Measurements from ENCODE around the gene CCDC117.
"Not testable (repeated sequence)": the region's sequence is repeated elsewhere in the genome, so short reads cannot be mapped to it uniquely, and the experiment has no call there.

CCDC117 gene

DNA sequence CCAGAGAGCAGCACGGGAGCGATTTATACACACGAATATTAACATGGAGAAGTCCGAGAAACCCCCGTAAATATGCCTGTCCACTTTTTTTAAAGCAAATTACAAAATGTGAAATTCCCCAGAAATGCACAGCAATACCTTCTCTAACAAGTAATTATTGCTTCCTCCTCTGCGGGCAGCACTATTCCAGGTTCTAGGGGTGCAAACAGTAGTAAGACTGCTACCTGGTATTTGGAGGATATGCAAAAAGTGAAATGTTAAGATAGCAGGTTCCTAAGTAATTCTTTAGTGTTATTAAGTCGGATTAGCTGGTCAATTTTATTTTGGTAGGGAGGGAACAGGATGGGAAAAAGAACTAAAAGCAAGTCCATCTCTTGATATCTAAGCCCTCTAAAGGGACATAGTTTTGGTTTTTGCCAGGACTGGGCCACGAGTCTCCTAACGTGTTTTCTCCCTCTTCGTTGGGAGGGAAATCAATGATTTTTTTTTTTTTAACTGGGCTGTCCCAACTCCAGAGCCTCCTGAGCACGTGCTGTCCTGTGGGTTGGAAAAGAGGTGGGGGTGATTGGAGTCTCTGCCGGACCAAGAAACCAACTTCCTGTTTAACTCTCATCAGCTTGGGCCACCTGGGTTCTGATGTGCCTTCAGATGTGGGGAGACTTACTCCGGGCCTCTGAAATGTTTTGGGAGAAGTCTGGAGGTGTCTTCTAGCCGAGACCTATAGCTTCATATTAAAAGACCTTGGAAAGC lies 29.5 kb downstream of the CCDC117 start:
- no peak for DNase-seq (ENCODE audit: low spot score)

DNA sequence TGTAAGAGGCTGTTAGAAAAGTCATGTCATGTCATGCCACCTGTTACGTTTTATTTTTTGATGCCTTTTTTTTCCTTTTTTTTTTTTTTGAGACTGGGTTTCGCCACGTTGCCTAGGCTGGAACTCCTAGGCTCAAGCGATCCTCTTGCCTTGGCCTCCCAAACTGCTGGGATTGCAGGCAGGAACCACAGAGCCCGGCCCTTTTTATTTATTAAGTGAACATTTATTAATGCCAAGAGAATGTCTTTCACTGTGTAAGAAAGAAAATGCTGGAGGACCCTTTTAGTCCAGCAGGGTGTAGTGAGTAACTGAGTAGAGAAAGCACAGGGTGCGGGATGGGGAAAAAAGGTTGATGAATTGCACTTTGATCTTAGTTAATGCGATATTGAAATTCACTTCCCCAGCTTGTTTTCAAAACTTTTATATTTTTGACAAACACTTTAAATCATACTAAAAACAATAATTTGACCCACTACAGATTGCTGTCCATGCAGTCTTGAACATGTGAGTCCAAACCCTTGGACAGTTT lies 30.2 kb downstream of the CCDC117 start:
- no peak for DNase-seq (ENCODE audit: low spot score)

DNA sequence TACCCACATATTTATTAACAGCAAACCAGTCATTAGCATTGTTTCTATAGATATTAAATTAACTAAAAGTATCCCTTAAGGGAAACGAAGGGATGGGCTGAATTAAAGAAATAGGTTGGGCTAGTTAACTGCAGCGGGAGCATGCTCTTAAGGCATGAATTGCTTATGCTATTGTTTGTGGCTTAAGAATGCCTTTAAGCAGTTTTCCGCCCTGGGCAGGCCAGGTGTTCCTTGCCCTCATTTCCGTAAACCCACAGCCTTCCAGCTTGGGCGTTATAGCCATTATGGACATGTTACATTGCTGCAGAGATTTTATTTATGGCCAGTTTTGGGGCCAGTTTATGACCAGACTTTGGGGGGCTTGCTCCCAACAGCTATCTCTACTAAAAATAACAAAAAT lies 32.9 kb downstream of the CCDC117 start:
- not testable (repeated sequence) for DNase-seq (ENCODE audit: low spot score)

DNA sequence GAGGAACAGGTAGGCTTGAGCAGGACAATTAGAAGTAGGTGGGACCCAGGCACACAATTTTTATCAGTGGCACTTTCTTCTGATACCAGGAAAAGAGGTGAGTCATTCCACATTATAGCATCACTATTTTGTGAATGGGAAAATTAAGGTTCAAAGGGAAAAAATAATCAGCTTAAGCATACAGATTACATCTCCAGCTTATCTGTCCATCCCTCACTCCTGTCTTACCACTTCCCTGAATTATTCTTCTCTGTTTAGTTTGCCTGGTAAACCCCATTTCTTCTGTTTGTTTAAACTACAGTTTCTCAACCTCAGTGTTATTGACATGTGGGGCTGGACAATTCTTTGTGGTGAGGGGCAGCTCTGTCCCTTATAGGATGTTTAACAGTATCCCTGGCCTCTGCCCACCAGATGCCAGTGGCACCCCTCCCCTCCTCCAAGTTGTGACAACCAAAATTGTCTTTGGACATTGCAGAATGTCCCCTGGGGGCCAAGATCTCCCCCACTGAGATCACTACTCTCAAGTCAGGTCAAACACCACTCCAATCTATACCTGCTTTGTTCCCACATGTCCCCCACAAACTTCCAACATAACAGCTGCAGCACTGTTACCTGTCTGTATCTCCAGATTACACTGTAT lies 36.3 kb downstream of the CCDC117 start:
- no peak for DNase-seq (ENCODE audit: low spot score)

DNA sequence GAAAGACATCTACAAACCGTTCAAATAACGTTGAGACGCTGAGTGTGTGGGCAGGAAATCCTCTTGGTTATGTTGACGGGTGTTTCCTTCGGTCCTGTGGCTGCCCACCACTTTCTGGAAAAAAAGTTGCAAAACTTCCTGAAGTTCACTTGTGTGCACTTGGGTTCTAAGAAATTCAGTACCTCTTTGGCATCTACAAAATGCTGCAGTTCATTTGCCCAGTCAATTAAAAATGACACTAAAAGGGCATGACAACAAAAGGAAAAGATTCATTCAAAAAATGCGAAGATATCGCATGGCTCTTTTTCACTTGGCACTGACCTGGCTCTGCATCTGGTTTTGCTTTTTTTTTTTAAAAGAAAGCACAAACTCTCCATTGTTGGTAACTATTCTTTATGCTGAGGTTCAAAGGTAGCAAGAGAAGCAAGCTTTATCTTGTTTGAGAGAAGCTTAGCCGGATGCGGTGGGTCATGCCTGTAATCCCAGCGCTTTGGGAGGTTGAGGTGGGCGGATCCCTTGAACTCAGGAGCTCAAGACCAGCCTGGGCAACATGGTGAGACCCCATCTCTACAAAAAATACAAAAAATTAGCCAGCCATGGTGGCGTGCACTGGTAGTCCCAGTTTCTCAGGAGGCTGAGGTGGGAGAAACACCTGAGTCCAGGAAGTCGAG lies 38.5 kb downstream of the CCDC117 start:
- DNase-seq (ENCODE audit: low spot score): no peak

DNA sequence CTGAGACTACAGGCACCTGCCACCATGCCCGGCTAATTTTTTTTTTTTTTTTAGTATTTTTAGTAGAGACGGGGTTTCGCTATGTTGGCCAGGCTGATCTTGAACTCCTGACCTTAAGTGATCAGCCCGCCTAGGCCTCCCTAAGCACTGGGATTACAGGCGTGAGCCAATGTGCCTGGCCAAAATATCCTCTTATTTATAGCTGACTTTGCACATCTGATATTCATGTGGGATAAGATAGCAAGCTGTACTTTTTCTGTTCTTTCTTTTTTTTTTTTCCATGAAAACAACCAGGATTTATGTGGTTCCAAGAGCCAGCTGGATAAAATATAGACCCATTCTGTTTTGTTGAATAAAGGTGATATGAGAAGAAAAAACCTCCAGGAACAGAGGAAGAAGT lies 40.0 kb downstream of the CCDC117 start:
- DNase-seq (ENCODE audit: low spot score): no peak

DNA sequence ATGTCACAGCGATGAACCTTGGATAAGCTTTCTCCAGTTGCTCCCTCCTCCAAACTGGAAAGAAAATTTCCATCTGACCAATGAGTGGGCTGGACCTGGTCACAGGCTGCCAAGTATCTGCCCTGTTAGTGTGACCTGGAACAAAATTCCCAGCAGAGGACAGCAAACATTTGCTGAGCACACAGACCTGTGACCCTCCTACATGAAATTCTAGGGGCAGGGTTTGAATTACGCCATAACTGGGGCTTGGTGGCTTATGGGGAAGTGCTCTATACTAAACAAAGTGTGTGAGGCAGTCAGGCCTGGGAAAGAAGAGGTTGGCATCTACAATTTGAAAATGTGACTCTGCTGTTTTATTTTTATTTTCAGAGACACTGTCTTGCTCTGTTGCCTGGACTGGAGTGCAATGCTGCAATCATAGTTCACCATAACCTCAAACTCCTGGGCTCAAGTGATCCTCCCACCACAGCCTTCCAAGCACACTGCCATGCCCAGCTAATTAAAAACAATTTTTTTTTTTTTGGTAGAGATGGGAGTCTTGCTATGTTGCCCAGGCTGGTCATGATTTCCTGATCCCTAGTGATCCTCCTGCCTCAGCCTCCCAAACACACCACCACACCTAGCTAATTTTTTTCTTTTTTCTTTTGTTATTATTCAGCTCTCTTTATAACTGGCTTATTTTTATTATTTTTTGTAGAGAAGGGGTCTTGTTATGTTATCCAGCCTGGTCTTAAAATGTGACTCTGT lies 41.5 kb downstream of the CCDC117 start:
- DNase-seq (ENCODE audit: low spot score): no peak

DNA sequence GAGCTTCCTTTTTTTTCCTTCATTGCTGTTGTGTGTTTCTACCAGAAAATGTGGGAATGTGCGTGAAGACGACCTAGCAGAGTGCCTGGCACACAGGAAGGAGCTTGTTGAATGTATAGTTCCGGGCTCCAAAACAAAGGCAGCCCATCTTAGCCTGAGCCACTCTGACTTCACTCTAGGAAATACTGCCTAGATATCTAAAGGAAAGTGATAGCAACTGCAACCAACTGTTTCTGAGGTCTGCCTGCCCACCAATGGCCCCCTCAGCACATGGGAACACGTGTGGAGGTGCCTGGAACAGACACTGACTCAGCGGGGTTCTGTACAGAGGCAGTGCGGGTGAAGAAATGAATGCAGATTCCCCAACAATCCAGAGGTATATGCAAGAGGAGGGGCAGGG lies 42.6 kb downstream of the CCDC117 start:
- no peak for DNase-seq (ENCODE audit: low spot score)

DNA sequence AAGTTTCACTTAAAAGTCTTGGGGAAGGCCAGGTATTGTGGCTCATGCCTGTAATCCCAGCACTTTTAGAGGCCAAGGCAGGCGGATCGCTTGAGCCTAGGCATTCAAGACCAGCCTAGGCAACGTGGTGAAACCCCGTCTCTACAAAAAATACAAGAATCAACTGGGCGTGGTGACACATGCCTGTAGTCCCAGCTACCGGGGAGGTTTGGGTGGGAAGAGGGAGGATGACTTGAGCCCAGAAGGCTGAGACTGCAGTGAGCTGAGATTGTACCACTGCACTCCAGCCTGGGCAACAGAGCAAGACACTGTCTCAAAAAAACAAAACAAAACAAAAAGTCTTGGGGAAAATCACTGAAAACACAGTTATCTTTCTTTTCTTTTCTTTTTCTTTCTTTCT lies 43.2 kb downstream of the CCDC117 start:
- no peak for DNase-seq (ENCODE audit: low spot score)

DNA sequence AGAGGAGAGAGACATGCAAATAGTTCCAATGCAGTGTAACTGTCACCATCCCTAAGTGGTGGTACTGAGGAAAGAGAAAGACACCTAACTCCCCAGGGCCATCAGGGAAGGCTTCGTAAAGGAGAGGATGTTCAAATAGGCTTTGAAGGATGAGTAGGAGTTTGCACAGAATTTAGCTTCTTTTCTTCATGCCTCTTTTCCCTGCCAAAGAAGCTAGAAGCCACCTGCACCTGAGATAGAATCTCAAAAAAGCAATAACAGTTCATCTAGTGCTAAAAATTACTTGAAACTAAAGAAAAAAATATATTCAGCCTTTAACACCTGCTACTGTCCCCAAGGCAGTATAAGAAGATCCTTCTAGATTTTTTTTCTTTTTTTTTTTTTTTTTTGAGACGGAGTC lies 44.6 kb downstream of the CCDC117 start:
- DNase-seq (ENCODE audit: low spot score): no peak

DNA sequence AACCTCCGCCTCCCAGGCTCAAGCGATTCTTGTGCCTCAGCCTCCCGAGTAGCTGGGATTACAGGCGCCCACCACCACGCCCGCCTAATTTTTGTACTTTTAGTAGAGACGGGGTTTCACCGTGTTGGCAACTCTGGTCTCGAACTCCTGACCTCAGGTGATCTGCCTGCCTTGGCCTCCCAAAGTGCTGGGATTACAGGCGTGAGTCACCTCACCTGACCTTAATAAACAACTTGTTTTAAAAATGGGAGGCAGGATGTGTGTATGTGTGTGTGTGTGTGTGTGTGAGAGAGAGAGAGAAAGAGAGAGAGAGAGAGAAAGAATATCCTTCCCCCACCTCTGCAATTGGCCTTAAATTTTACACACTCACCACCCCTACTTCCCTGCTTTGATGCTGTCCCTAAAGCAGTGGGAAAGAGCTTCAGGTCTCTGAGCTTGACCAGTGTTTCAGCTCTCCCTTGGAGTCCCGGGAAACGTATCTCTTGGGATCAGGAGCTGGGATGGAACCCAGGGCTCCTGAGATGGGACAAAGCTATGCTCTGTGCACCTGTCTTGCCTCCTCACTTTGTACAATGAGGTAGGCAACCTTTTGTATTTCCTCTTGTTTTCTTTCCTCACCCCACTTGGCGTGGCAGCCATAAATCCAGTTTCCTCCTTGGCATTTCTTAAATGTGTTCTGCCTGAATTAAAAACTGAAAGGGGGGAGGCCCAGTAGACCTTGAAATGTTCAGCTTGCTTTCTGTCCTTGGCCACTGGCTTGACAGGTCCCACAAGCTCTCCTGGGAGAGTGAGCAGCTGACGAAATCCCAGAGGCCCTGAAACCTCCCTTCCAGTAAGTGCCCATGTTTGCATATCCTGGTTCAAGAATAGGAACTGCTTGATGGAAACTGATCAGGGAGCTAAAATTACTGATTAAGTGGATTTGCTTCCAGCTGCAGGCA lies 45.7 kb downstream of the CCDC117 start:
- DNase-seq (ENCODE audit: low spot score): peak; percentile 43

DNA sequence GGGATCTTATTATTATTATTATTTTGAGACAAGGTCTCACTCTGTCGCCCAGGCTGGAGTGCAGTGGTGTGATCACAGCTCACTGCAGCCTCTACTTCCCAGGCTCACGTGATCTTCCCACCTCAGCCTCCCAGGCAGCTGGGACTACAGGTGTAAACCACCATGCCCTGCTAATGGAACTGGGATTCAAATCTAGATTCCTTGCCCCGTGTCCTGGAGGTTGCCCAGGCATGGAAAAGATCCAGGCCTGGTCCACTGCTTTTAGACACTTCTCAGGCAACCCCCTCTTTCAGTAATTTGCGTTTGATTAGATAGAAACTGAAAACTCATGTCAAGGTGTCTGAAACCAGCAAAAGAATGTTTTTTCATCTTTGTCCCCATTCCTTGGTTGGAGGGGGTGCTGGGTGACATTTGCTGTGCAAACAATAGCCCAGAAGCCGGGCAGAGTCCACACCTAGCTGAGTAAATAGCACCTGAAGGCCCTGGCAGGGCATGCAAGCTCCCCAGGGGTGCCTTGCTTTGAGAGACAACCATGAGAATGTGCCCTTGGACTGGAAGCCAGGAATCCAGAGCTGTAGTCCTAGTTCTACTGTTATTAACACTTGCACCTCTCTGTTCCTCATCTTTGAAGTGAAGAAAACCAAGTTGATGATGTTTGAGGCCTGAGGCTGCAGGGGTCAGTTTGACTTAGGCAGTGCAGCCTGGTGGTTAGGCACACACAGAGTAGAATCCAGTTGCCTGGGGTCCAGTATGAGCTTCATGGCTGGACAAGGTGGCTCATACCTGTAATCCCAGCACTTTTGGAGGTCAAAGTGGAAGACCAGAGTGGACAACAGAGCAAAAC lies 47.0 kb downstream of the CCDC117 start:
- DNase-seq (ENCODE audit: low spot score): no peak

DNA sequence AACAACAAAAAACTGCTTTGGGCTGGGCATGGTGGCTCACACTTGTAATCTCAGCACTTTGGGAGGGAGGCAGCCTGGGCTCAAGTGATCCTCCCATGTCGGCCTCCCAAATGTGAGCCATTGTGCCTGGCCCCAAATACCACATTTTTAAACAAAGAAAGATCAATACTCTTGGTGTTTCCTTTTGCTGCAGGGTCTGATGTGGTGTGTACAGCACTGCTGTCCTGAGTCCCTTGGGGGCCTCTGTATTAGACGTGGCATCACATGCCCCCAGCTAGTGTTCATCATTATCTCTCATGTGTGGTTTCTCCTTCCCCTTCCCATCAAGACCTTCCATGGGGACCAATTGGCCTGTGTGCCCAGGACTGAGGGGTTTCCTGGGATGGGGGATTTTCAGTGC lies 48.4 kb downstream of the CCDC117 start:
- DNase-seq (ENCODE audit: low spot score): no peak

DNA sequence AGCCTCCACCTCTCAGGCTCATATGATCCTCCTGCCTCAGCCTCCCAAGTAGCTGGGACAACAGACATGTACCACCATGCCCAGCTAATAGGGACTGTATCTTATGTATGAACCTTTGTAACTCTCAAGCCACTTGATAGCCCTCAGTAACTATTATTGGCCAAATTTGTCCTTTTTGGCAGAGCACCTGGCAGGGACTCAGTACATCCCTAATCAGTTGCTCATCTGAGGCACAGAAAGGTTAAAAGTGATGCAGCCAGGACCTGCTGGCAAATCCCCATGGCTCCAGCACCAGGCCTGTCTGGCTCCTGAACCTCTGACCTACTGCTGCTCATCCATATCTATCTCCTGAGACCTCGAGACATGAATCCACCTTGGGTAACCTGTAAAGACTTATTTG lies 49.0 kb downstream of the CCDC117 start:
- no peak for DNase-seq (ENCODE audit: low spot score)

DNA sequence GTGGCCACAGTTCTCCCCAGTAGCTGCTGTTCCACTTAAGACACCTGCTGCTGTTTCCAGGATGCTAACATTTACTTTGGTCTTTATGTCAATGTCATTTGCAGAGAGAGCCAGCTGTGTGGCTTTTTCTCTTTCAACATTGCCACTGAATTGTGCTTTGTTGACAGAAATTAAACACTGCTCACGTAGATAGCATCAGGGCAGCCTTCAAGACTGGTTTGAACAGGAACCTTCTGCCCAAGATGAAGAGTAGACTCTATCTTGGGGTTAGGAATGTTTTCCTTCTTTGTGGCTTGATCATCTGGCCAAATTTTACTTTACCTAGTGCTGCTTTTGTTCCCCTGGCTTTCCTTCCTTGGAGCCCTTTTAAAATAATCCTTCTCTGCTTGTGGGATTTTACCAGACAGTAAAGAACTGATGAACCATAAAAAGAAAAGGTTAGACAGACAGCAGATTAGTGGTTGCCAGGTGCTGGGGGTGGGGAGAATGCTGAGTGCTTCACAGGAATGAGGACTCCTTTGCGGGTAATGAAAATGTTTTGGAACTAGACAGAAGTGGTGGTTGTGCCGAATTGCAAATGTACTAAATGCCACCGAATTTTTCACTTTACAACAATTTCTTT lies 50.5 kb downstream of the CCDC117 start:
- no peak for DNase-seq (ENCODE audit: low spot score)

DNA sequence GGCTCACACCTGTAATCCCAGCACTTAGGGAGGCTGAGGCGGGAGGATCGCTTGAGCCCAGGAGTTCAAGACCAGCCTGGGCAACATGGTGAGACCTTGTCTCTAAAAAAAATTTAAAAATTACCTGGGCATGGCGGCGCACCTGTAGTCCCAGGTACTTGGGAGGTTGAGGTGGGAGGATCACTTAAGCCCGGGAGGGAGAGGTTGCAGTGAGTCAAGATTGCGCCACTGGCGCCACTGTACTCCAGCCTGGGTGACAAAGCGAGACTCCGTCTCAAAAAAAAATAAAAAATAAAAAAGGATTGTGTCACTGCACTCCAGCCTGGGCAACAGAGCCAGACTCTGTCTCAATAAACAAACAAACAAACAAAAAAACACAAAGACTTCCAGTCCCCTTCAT lies 52.0 kb downstream of the CCDC117 start:
- not testable (repeated sequence) for DNase-seq (ENCODE audit: low spot score)

DNA sequence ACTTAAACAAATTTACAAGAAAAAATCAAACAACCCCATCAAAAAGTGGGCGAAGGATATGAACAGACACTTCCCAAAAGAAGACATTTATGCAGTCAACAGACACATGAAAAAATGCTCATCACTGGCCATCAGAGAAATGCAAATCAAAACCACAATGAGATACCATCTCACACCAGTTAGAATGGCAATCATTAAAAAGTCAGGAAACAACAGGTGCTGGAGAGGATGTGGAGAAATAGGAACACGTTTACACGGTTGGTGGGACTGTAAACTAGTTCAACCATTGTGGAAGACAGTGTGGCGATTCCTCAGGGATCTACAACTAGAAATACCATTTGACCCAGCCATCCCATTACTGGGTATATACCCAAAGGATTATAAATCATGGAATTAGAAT lies 53.9 kb downstream of the CCDC117 start:
- not testable (repeated sequence) for DNase-seq (ENCODE audit: low spot score)

DNA sequence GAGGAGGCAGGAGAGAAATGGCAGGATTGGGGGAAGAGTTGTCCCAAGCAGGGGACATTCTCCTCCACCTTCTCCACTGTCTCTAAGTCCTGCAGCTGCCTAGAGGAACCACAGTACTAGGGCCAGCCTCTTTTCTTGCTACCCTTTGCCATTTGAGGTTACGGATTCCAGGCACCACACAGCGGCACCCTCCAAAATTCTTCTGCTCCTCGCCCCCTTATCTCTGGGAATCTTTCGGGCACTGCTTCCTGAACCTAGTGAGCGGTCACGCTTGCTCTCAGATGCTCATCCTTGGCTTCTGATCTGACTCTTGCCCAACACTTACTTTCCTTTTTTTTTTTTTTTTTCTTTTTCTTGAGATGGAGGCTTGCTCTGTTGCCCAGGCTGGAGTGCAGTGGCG lies 54.4 kb downstream of the CCDC117 start:
- no peak for DNase-seq (ENCODE audit: low spot score)

DNA sequence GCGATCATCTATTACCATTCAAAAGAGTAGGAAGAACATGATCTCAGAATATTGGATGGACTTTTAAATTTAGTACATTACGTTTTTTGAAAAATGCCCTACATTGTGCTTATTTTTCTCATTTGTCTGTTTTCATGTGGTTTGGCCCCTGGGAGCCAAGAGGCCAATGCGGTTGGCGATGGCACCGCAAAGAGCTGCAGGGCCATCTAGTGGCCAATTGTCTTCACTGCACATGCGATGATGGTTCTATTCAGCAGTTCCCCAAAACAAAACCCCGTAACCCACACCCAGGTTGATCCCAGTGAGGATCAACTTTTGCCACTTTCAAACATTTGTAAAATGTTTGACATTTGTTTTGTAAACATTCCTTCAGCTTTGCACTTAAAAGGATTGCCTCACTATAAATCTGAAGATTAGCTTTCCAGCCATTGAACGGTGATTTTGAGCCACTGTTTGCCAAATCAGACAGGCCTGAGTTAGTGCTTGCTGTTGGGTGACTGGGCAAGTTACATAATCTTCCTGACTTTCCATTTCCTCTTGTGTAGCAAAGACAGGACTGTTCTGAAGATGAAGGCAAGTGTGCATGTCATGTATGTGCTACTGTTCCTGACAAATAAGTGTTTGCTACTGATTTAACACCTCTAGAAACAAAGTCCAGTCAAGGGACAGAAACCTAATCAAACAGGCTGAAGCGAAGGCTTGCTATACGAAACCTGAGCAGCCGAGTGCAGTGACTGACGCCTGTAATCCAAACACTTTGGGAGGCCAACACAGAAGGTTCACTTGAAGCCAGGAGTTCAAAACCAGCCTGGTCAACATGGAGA lies 57.1 kb downstream of the CCDC117 start:
- DNase-seq (ENCODE audit: low spot score): peak; percentile 86

Data from iPS-NIHi11 (cell line).